HG03060 (cell line): ENCODE measurements around the gene NUP133.

Experiments
- ATAC-seq: cut with Tn5 transposase; IDR thresholded peaks from one replicate; pipeline ENCODE4 v1.9.1; 2021; ENCODE audit warnings: low read depth, moderate number of reproducible peaks; ENCODE audit not compliant: unreplicated experiment

The NUP133 gene

GRCh38 chr1:229454056-229454455 is 54.1 kb downstream of the NUP133 start:
- no peak for ATAC-seq

GRCh38 chr1:229452956-229453801 is 55.0 kb downstream of the NUP133 start:
- ATAC-seq: no peak

GRCh38 chr1:229448845-229449244 is 59.3 kb downstream of the NUP133 start:
- ATAC-seq: no peak

GRCh38 chr1:229448354-229448753 is 59.8 kb downstream of the NUP133 start:
- no peak for ATAC-seq

GRCh38 chr1:229447809-229448252 is 60.3 kb downstream of the NUP133 start:
- ATAC-seq: no peak

GRCh38 chr1:229445828-229446227 is 62.3 kb downstream of the NUP133 start:
- ATAC-seq: no peak

- peak; percentile 95 for ATAC-seq
These were observed 67.1 kb downstream of the NUP133 start for GRCh38 chr1:229440851-229441537.

- ATAC-seq: no peak
These were observed 70.1 kb downstream of the NUP133 start for GRCh38 chr1:229438021-229438420.

- no peak for ATAC-seq
These were observed 70.7 kb downstream of the NUP133 start for GRCh38 chr1:229437443-229437842.

GRCh38 chr1:229436201-229436600 is 71.9 kb downstream of the NUP133 start:
- ATAC-seq: no peak

- no peak for ATAC-seq
These were observed 73.5 kb downstream of the NUP133 start for GRCh38 chr1:229434641-229435051.

GRCh38 chr1:229434005-229434640 is 74.0 kb downstream of the NUP133 start, which contains the start of gene ACTA1:
Gene ACTA1 (minus strand): TSS chr1:229434094. CDS start chr1:229433115, 979 bp downstream.
- no peak for ATAC-seq

- no peak for ATAC-seq
These were observed 74.7 kb downstream of the NUP133 start for GRCh38 chr1:229433364-229434004.

GRCh38 chr1:229432905-229433304 is 75.2 kb downstream of the NUP133 start:
- ATAC-seq: no peak

- no peak for ATAC-seq
These were observed 76.1 kb downstream of the NUP133 start for GRCh38 chr1:229432116-229432461.

GRCh38 chr1:229431284-229432115 is 76.6 kb downstream of the NUP133 start:
- no peak for ATAC-seq

- ATAC-seq: no peak
These were observed 77.3 kb downstream of the NUP133 start for GRCh38 chr1:229430761-229431283.

GRCh38 chr1:229428256-229428655 is 79.9 kb downstream of the NUP133 start:
- no peak for ATAC-seq

GRCh38 chr1:229427572-229427971 is 80.6 kb downstream of the NUP133 start:
- no peak for ATAC-seq
